Mesothelial cell of epicardium (in vitro differentiated cells): ENCODE data around the gene SSBP1. TPM values are rescaled to one million over a fixed set of nuclear protein-coding genes. Genes with fewer than 3 reads are reported as not detected.

Experiments used
- DNase-seq, 2 experiments: peaks; one replicate each; pipeline ENCODE4 v3.0.0; 2021; ENCODE audit warnings: low spot score in 2 of 2; ENCODE audit not compliant: unreplicated experiment in 2 of 2
- H3K27ac Mint-ChIP-seq: 2 replicates; pipeline ENCODE4 v1.8.0; 2021; ENCODE audit warnings: mixed read lengths
- H3K27me3 Mint-ChIP-seq: 2 replicates; pipeline ENCODE4 v1.8.0; 2021; ENCODE audit warnings: low read depth, mixed read lengths
- H3K36me3 Mint-ChIP-seq: 2 replicates; pipeline ENCODE4 v1.8.0; 2021; ENCODE audit warnings: mixed read lengths
- H3K4me1 Mint-ChIP-seq: 2 replicates; pipeline ENCODE4 v1.8.0; 2021; ENCODE audit warnings: mixed read lengths
- H3K4me3 Mint-ChIP-seq: 2 replicates; pipeline ENCODE4 v1.8.0; 2021; ENCODE audit warnings: mild to moderate bottlenecking, moderate library complexity, mixed read lengths
- H3K9me3 Mint-ChIP-seq: 2 replicates; pipeline ENCODE4 v1.8.0; 2021; ENCODE audit warnings: mixed read lengths
- total RNA-seq: library from RNA; stranded (reverse); gene quantifications from 3 replicates; pipeline ENCODE4 v1.2.1, GENCODE V29; 2021
- TF ChIP-seq, protein P1 (sequence below): fragments of 200-600 bp; sonication (generic); IDR thresholded peaks from one replicate; pipeline ENCODE4 v1.5.0; 2021; ENCODE audit warnings: antibody characterized with exemption; ENCODE audit not compliant: unreplicated experiment

The SSBP1 gene
- total RNA-seq, 1 donor from 2014 or later: 123 TPM

DNA sequence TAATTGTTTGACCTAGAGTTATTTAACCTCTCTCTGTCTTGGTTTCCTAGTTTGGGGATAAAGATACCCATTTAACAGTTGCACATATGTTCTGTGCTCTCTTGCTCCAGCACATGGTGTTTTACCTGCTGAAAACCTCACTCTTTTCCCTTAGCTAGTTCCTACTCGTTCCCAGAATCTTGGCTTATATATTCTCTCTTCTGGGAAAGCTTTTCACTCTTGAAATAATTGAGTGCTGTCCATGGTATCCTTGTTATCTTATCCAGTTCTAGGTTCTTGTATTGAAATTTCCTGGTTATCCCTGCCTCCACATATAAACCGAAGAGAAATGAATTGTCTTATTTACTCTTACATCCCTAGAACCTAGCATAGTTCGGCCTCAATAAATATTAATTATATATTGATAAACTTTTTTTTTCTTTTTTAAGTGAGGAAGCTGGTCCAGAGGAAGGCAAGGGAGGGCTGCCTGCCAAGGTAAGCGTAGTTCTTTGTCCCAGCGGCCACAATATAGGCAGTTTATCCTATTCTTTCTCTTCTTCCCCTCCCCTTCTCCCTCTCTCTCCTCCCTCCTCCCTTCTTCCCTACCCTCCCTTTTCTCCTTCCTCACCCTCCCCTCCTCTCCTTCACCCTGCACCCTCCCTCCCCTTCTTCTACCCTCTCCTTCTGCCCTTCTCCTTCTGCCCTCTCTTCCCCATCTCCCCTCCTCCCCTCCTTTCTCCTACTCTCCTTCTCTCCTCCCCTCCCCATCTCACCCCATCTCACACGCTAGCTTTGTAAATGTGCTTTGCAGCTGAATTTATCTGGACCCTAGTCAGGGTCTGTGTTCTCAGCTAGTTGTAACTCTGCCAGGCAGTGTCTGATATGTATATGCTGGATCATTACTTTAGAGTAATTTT lies 22.1 kb upstream of the SSBP1 start:
- Mint-ChIP-seq H3K27me3 (peaks cover 1% of the 10 kb centered on the region), H3K9me3 (no peaks in the 10 kb centered on the region), H3K4me3 (no peak overlapping the region)

DNA sequence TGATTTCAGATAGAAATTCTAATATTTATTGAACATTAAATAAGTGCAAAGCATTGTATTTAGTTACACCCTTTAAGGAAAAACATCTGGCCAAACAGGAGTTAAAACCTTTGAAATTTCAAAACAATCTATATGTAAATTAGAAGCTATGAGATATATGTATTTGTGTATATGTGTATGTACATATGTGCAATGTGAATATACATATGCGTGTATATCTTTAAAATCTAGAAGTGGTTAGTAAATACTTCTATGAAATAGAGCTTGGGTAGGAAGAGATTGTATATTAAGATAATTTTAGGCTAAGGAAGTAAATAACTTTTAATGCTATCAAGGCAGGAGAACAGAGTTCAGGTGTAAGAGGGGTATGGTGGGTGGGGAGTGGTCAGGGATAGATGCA lies 20.7 kb upstream of the SSBP1 start:
- no peak overlapping the region for H3K4me3 Mint-ChIP-seq
- H3K4me1 Mint-ChIP-seq: no peaks in the 10 kb centered on the region
- TF ChIP-seq, protein P1, sequence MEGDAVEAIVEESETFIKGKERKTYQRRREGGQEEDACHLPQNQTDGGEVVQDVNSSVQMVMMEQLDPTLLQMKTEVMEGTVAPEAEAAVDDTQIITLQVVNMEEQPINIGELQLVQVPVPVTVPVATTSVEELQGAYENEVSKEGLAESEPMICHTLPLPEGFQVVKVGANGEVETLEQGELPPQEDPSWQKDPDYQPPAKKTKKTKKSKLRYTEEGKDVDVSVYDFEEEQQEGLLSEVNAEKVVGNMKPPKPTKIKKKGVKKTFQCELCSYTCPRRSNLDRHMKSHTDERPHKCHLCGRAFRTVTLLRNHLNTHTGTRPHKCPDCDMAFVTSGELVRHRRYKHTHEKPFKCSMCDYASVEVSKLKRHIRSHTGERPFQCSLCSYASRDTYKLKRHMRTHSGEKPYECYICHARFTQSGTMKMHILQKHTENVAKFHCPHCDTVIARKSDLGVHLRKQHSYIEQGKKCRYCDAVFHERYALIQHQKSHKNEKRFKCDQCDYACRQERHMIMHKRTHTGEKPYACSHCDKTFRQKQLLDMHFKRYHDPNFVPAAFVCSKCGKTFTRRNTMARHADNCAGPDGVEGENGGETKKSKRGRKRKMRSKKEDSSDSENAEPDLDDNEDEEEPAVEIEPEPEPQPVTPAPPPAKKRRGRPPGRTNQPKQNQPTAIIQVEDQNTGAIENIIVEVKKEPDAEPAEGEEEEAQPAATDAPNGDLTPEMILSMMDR: no peak
- H3K36me3 Mint-ChIP-seq: no peaks in the 10 kb centered on the region
- DNase-seq: no peak
- H3K9me3 Mint-ChIP-seq: no peaks in the 10 kb centered on the region
- no peak overlapping the region for H3K27ac Mint-ChIP-seq
- H3K27me3 Mint-ChIP-seq: peaks cover 1% of the 10 kb centered on the region

More for the DNA sequence above, 22.1 kb upstream of the SSBP1 start:
- Mint-ChIP-seq H3K36me3 (no peaks in the 10 kb centered on the region), H3K4me1 (no peaks in the 10 kb centered on the region), H3K27ac (no peak overlapping the region)
- no peak for DNase-seq
- TF ChIP-seq, protein P1: no peak

DNA sequence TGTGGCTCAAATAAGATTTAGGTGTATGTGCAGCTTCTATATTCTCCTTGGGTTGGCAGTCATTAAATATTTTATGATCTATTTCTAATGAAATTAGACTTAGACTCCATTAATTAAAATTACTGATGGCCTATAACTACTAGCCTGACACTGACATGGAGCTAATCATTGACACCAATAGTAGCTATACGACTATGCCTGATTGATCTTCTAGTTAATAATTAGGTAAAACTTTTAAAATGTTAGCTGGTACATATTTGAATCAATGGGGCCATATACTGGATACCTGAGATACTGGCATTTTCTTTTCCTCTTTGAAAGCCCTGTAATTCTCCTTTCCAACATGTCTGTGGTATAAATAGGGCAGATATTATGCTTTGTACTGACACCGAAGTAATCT lies 15.6 kb upstream of the SSBP1 start:
- TF ChIP-seq, protein P1: no peak
- Mint-ChIP-seq H3K27me3 (peaks cover under 1% of the 10 kb centered on the region), H3K4me3 (no peak overlapping the region), H3K4me1 (no peaks in the 10 kb centered on the region), H3K9me3 (no peaks in the 10 kb centered on the region), H3K36me3 (no peaks in the 10 kb centered on the region), H3K27ac (no peak overlapping the region)
- DNase-seq: no peak

DNA sequence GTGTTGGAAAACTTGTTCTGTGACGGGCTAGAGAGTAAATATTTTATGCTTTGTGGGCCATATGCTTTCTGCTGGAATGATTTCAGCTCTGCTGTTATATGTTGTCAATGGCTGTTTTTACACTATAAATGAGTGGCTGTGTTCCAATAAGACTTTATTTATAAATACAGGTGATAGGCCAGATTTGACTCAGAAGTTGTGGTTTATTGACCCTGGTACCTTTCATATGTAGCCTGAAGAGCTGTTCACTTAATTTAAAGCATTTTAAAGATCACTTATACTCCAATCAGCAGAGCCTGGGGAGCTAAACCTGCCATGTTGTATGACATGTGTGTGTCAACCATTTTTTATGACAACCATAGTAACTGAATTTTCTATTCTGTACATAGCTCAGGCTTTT lies 9.1 kb upstream of the SSBP1 start:
- peaks cover 1% of the 10 kb centered on the region for H3K27me3 Mint-ChIP-seq
- H3K9me3 Mint-ChIP-seq: no peaks in the 10 kb centered on the region
- H3K27ac Mint-ChIP-seq: no peak overlapping the region
- no peak for DNase-seq
- no peak overlapping the region for H3K4me3 Mint-ChIP-seq
- H3K36me3 Mint-ChIP-seq: no peaks in the 10 kb centered on the region
- TF ChIP-seq, protein P1: no peak
- H3K4me1 Mint-ChIP-seq: no peaks in the 10 kb centered on the region

DNA sequence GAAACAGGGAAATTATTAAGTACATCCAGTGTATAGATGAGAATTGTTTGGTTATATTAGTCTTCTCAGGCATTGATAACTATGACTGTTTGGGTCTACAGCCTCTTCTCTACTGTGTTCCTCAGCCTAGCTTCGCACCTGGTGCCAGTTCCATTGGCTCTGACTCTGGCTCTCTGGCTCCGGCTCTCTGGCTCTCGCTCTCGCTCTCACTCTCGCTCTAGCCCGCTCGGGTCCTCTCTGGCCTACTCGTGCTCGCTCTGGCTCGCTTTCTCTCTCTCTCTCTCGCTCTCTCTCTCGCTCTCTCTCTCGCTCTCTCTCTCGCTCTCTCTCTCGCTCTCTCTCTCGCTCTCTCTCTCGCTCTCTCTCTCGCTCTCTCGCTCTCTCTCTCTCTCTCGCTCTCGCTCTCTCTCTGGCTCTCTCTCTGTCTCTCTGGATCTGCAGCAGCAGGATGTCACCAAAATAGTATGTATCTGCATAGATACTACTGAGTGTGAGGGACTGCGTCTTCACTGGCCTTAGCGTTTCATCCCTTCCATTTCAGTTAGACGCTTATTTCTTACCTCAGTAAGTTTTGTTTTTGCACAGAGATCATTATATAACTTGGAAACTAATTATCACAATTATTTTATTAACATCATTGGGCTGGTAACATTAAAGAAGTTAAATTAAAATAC lies 6.5 kb upstream of the SSBP1 start:
- TF ChIP-seq, protein P1: no peak
- Mint-ChIP-seq H3K4me1 (peaks cover under 1% of the 10 kb centered on the region), H3K36me3 (no peaks in the 10 kb centered on the region), H3K4me3 (no peak overlapping the region), H3K27me3 (peaks cover 1% of the 10 kb centered on the region), H3K27ac (no peak overlapping the region), H3K9me3 (no peaks in the 10 kb centered on the region)
- no peak for DNase-seq
